Esophagus muscularis mucosa (tissue), 4 donors: ENCODE measurements around the gene ACVR2B. TPM values are rescaled to one million over a fixed set of nuclear protein-coding genes. Genes with fewer than 3 reads are reported as not detected.

Experiments
- DNase-seq: peaks from one replicate; pipeline ENCODE4 v3.0.0-alpha.2; 2017; ENCODE audit errors: extremely low spot score
- H3K27ac ChIP-seq, 4 donors: fragments of 200-600 bp; sonication (generic); replicated peaks in 1 of 4; 1 replicate in 3 of 4; 2 replicates in 1 of 4; pipeline ENCODE4 v1.5.1; 2016 to 2019; ENCODE audit warnings: mild to moderate bottlenecking in 1 of 4
- H3K27me3 ChIP-seq, 4 donors: fragments of 200-600 bp; sonication (generic); one replicate each; pipeline versions ENCODE4 v1.5.1 to v1.6.0; 2016 to 2019
- H3K36me3 ChIP-seq, 4 donors: fragments of 200-600 bp; sonication (generic); one replicate each; pipeline ENCODE4 v1.5.1; 2016 to 2019
- H3K4me1 ChIP-seq, 4 donors: fragments of 200-600 bp; sonication (generic); one replicate each; pipeline ENCODE4 v1.5.1; 2016 to 2019
- H3K4me3 ChIP-seq, 4 donors: fragments of 200-600 bp; sonication (generic); 1 replicate in 2 of 4; 2 replicates in 2 of 4; pipeline ENCODE4 v1.5.1; 2016 to 2019; ENCODE audit warnings: mild to moderate bottlenecking in 4 of 4, moderate library complexity in 1 of 4
- H3K9me3 ChIP-seq, 4 donors: fragments of 200-600 bp; sonication (generic); 1 replicate in 3 of 4; 2 replicates in 1 of 4; pipeline ENCODE4 v1.5.1; 2016 to 2019
- EP300 ChIP-seq: sonication (generic); formaldehyde crosslinking; IDR thresholded peaks from one replicate; pipeline ENCODE4 v1.6.1; 2017; ENCODE audit warnings: antibody characterized with exemption
- POLR2A ChIP-seq: fragments of 450-650 bp; IDR thresholded peaks from one replicate; pipeline ENCODE4 v1.6.1; 2017; ENCODE audit warnings: antibody characterized with exemption, moderate library complexity, mild to moderate bottlenecking, low read depth
- POLR2AphosphoS5 ChIP-seq, 2 donors: sonication (generic); formaldehyde crosslinking; IDR thresholded peaks; one replicate each; pipeline ENCODE4 v1.6.1; 2017; ENCODE audit warnings: antibody characterized with exemption in 2 of 2
- WGBS: methylation state at CpG from one replicate; pipeline ENCODE4 v1.1.5; 2018; 5-methylcytosine and 5-hydroxymethylcytosine counted together
- intact Hi-C: fragments of 100-400 bp; cut with DNase I; formaldehyde crosslinking; loops from one replicate; pipeline ENCODE4 v1.15.1; 2023
- total RNA-seq, 4 donors: library from RNA; depleted of rRNA; stranded (reverse); fragments of >200 nt; gene quantifications; one replicate each; pipeline versions ENCODE4 v1.1.0 to v1.2.1, GENCODE V29; 2016
- TF ChIP-seq, protein P1 (sequence below), 3 experiments: fragments of 200-600 bp in 2 of 3; fragments of 450-650 bp in 1 of 3; sonication (generic) in 2 of 3; IDR thresholded peaks; one replicate each; pipeline ENCODE4 v1.5.1; 2017 to 2019; ENCODE audit warnings: antibody characterized with exemption in 3 of 3, mild to moderate bottlenecking in 2 of 3, moderate library complexity in 1 of 3

Gene ACVR2B
- total RNA-seq, 4 donors from 2014 or later: 3.8 to 9.8 (median 5.9) TPM

DNA sequence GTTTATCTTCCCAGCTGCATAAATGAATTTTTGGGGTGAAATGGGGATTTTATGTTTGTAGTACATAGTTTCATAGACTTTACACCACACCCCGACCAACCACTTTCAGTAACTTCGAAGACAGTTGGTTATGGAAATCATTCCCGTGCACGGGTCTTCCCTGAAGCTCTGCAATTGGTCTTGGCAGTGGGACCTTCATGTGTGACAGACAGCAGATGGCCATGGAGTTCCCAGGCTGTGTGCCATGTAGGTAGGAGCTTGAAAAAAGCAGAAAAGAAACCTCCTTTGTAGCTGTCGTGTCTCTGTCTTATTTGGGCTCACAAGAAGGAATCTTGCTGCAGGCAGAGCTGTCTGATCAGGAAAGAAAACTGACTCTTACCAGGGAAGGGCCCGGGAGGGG, 68.3 kb downstream of the ACVR2B start:
- Histone ChIP-seq H3K36me3 (peaks cover 25 to 72% (median 43%) of the 10 kb centered on the region in 4 donors), H3K9me3 (no peaks in the 10 kb centered on the region), H3K27me3 (no peaks in the 10 kb centered on the region), H3K27ac (no peak overlapping the region), H3K4me3 (no peak overlapping the region), H3K4me1 (peaks cover 0 to 19% (median 0%) of the 10 kb centered on the region in 4 donors)
- TF ChIP-seq POLR2A (no peak), POLR2AphosphoS5 (IDR thresholded peaks at IDR 0.05) (no peak), EP300 (no peak)
- TF ChIP-seq, protein P1, sequence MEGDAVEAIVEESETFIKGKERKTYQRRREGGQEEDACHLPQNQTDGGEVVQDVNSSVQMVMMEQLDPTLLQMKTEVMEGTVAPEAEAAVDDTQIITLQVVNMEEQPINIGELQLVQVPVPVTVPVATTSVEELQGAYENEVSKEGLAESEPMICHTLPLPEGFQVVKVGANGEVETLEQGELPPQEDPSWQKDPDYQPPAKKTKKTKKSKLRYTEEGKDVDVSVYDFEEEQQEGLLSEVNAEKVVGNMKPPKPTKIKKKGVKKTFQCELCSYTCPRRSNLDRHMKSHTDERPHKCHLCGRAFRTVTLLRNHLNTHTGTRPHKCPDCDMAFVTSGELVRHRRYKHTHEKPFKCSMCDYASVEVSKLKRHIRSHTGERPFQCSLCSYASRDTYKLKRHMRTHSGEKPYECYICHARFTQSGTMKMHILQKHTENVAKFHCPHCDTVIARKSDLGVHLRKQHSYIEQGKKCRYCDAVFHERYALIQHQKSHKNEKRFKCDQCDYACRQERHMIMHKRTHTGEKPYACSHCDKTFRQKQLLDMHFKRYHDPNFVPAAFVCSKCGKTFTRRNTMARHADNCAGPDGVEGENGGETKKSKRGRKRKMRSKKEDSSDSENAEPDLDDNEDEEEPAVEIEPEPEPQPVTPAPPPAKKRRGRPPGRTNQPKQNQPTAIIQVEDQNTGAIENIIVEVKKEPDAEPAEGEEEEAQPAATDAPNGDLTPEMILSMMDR (IDR thresholded peaks at IDR 0.05): no peak
- WGBS: 84% methylated on average over 6 of the region's 6 CpGs
- intact Hi-C loops: loop anchor here (2.0 kb wide), 1 partner anchor 25 kb away; the partner anchor contains the start of gene EXOG
- no peak for DNase-seq

DNA sequence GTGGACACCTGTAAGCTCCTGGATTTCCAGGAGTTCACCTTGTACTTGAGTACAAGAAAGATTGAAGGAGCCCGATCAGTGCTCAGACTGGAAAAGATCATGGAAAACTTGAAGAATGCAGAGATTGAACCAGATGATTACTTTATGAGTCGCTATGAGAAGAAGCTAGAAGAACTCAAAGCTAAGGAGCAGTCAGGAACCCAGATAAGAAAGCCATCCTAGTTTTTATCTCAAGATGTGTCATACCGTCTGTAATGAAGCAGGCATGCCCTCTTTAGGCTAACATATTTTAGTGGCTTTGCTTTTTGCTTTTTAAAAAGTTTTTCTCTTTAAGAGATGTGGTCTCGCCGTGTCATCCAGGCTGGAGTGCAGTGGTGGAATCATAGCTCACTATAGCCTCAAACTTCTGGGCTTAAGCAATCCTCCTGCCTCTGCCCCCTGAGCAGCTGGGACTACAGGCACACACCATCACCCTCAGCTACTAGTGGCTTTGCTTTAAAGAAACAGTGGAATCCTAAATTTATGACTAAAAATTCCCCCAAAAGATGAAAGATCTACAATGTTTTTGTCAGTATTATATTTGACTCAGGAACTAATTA, 70.5 kb downstream of the ACVR2B start:
- peaks cover 0 to 19% (median 0%) of the 10 kb centered on the region in 4 donors for H3K4me1 ChIP-seq
- H3K36me3 ChIP-seq: peaks cover 27 to 68% (median 51%) of the 10 kb centered on the region in 4 donors
- H3K4me3 ChIP-seq: no peak overlapping the region
- H3K27ac ChIP-seq: no peak overlapping the region
- 98% methylated on average over 5 of the region's 5 CpGs for WGBS
- H3K27me3 ChIP-seq: no peaks in the 10 kb centered on the region
- intact Hi-C loops: no loop called here
- no peaks in the 10 kb centered on the region for H3K9me3 ChIP-seq
- TF ChIP-seq, protein P1 (IDR thresholded peaks at IDR 0.05): no peak
- TF ChIP-seq POLR2A: no peak
- no peak for TF ChIP-seq EP300
- no peak for TF ChIP-seq POLR2AphosphoS5 (IDR thresholded peaks at IDR 0.05)
- no peak for DNase-seq

DNA sequence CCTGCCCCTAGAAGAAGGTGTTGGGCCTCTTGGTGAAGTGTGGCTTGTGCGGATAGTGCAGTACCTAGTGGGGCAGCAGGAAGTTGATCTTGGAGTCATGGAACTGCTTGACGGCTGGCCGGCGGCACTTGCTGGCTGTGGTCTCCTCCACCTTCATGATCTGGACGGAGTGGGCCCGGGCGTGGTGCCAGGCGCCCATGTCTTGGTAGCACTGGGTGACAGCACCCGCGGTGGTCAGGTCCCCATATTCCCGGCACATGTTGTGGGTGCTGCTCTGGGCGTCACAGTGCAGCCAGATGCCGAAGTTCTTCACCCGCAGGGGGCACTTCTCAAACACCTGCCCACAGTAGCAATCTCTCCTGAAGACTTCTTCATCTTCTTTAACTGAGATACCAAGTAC, 73.1 kb downstream of the ACVR2B start:
- intact Hi-C loops: no loop called here
- 99% methylated on average over 14 of the region's 14 CpGs for whole genome bisulfite sequencing
- H3K4me3 ChIP-seq: no peak overlapping the region

DNA sequence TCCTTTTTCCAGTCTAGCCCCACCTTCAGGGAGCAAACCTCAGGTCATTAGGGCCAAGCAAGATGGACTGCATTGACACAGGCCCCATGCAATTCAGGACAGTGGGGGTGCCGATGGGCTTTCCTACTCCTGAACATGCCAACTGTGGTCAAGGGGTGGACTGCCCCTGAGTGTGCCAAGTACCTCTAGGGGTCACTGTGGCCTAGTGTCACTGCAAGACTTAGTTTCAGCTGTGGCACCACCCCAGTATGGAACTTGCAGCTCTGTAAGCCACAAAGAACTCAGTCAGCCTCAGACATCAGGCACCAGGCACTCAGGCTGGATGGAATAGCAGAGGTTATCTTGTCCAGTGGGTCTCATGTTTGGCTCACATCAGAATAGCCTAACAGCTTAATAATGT, 74.8 kb downstream of the ACVR2B start:
- no peak for DNase-seq
- WGBS: no CpG with 5 or more reads among the region's 1 CpG
- Histone ChIP-seq H3K36me3 (peaks cover 27 to 59% (median 40%) of the 10 kb centered on the region in 4 donors), H3K9me3 (no peaks in the 10 kb centered on the region), H3K4me1 (peaks cover 0 to 3% (median 0%) of the 10 kb centered on the region in 4 donors), H3K4me3 (no peak overlapping the region), H3K27me3 (no peaks in the 10 kb centered on the region), H3K27ac (no peak overlapping the region)
- no peak for TF ChIP-seq POLR2A
- TF ChIP-seq EP300: no peak
- TF ChIP-seq, protein P1 (IDR thresholded peaks at IDR 0.05): no peak
- no peak for TF ChIP-seq POLR2AphosphoS5 (IDR thresholded peaks at IDR 0.05)
- intact Hi-C loops: no loop called here

More for the DNA sequence above, 73.1 kb downstream of the ACVR2B start:
- Histone ChIP-seq H3K4me1 (peaks cover 0 to 4% (median 0%) of the 10 kb centered on the region in 4 donors), H3K27me3 (no peaks in the 10 kb centered on the region), H3K36me3 (peaks cover 27 to 62% (median 50%) of the 10 kb centered on the region in 4 donors), H3K9me3 (no peaks in the 10 kb centered on the region), H3K27ac (no peak overlapping the region)
- TF ChIP-seq EP300: no peak
- TF ChIP-seq, protein P1 (IDR thresholded peaks at IDR 0.05): no peak
- no peak for TF ChIP-seq POLR2A
- no peak for TF ChIP-seq POLR2AphosphoS5 (IDR thresholded peaks at IDR 0.05)
- no peak for DNase-seq

DNA sequence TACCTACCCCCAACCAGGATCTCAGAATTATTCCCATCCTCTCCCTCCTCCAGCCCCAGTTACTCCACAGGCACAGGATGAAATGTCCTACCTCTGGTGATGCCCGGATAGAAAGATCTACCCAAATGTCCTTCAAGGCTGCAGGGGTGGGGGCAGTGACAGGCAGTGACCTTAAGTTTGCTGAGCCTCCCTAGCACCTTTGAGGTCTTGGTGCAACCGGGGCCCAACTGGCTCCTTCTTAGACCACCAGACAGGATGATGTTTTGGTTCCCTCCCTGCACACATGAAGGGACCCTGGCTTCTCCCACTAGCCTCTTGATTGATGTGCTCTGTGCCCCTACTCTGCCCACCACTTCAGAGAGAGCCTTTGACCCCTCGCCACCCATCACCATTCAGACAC, 78.8 kb downstream of the ACVR2B start:
- TF ChIP-seq POLR2AphosphoS5 (IDR thresholded peaks at IDR 0.05) (no peak), EP300 (no peak), POLR2A (no peak)
- TF ChIP-seq, protein P1 (IDR thresholded peaks at IDR 0.05): no peak
- Histone ChIP-seq H3K4me3 (no peak overlapping the region), H3K9me3 (no peaks in the 10 kb centered on the region), H3K27ac (no peak overlapping the region), H3K4me1 (peaks cover 0 to 3% (median 0%) of the 10 kb centered on the region in 4 donors), H3K27me3 (no peaks in the 10 kb centered on the region), H3K36me3 (peaks cover 0 to 45% (median 12%) of the 10 kb centered on the region in 4 donors)
- no peak for DNase-seq
- WGBS: 63% methylated on average over 3 of the region's 3 CpGs
- intact Hi-C loops: no loop called here
